K562 (cell line): ENCODE data around the gene HSDL2. TPM values are rescaled to one million over a fixed set of nuclear protein-coding genes. Genes with fewer than 3 reads are reported as not detected.

ENCODE experiments used
- ARID3A ChIP-seq: IDR thresholded peaks from 2 replicates; pipeline ENCODE4 v1.6.1; 2012; ENCODE audit warnings: low read depth, low read length, improper control_type of control experiment, borderline replicate concordance
- CBFB ChIP-seq: sonication (generic); formaldehyde crosslinking; IDR thresholded peaks from 2 replicates; pipeline ENCODE4 v1.4.0; 2020; ENCODE audit warnings: mild to moderate bottlenecking, missing genetic modification reagents
- NCOA1 ChIP-seq: fragments of 450-650 bp; IDR thresholded peaks from 2 replicates; pipeline ENCODE4 v1.6.1; 2016; ENCODE audit warnings: low read depth
- NFIC ChIP-seq: fragments of 450-650 bp; IDR thresholded peaks from 2 replicates; pipeline ENCODE4 v1.6.1; 2017; ENCODE audit warnings: mild to moderate bottlenecking, inconsistent platforms
- PHB ChIP-seq: fragments of 250-450 bp; sonication (Bioruptor Pico); IDR thresholded peaks from 2 replicates; pipeline ENCODE4 v1.5.0; 2021
- SMARCC2 ChIP-seq: fragments of 450-650 bp; IDR thresholded peaks from 2 replicates; pipeline ENCODE4 v1.6.1; 2017; ENCODE audit warnings: antibody characterized with exemption, moderate library complexity, mild to moderate bottlenecking, low read depth
- SMARCE1 ChIP-seq: fragments of 450-650 bp; IDR thresholded peaks from 2 replicates; pipeline ENCODE4 v1.7.1; 2016; ENCODE audit warnings: mild to moderate bottlenecking
- ZNF133 ChIP-seq: fragments of 250-450 bp; sonication (Bioruptor Pico); IDR thresholded peaks from 2 replicates; pipeline ENCODE4 v1.4.0; 2020; ENCODE audit warnings: mild to moderate bottlenecking
- ZNF165 ChIP-seq: fragments of 250-450 bp; sonication (Bioruptor Pico); IDR thresholded peaks from 2 replicates; pipeline ENCODE4 v1.4.0; 2020; ENCODE audit warnings: borderline replicate concordance
- ZNF41 ChIP-seq: fragments of 250-450 bp; sonication (Bioruptor Pico); conservative IDR thresholded peaks from 2 replicates; pipeline ENCODE4 v1.4.0; 2020; ENCODE audit warnings: mild to moderate bottlenecking
- ZNF436 ChIP-seq: fragments of 250-450, 450-650 bp; sonication (Bioruptor Pico); formaldehyde crosslinking; IDR thresholded peaks from 2 replicates; pipeline ENCODE4 v1.7.0; 2020; ENCODE audit warnings: mild to moderate bottlenecking
- ZNF717 ChIP-seq: fragments of 250-450 bp; sonication (Bioruptor Pico); IDR thresholded peaks from 2 replicates; pipeline ENCODE4 v1.5.0; 2021
- polyA plus RNA-seq, 8 experiments: library from polyadenylated mRNA; depleted of rRNA in 4 of 8; stranded (reverse) in 5 of 8; unstranded in 3 of 8; fragments of >200 nt; fragmentation: Nextera tagmentation in 2 of 8; fragmentation: Illumina TruSeq in 1 of 8; extraction: Ambion mirVana in 2 of 8; extraction: Trizol in 1 of 8; gene quantifications; 2 replicates each; pipeline versions ENCODE4 v1.2.1 to v1.2.3, GENCODE V29; 2011 to 2014; ENCODE audit warnings: inconsistent platforms in 1 of 8, missing spikeins in 1 of 8
- total RNA-seq, 7 experiments: library from RNA; depleted of rRNA in 6 of 7; stranded (reverse); fragments of >200 nt in 6 of 7; fragmentation: Illumina TruSeq in 2 of 7; extraction: Trizol in 2 of 7; gene quantifications; 2 replicates each; pipeline versions ENCODE4 v1.2.1 to v1.2.3, GENCODE V29; 2011 to 2021; ENCODE audit warnings: low replicate concordance in 1 of 7
- TF ChIP-seq, protein P1 (sequence below): sonication (generic); formaldehyde crosslinking; IDR thresholded peaks from 2 replicates; pipeline ENCODE4 v1.8.0; 2022; ENCODE audit warnings: mild to moderate bottlenecking, low read depth, missing genetic modification reagents
- TF ChIP-seq, protein P2 (sequence below): fragments of 450-650 bp; formaldehyde crosslinking; IDR thresholded peaks from 2 replicates; pipeline ENCODE4 v1.4.0; 2022; ENCODE audit warnings: missing genetic modification characterization
- TF ChIP-seq, protein P3 (sequence below): sonication (generic); formaldehyde crosslinking; IDR thresholded peaks from 2 replicates; pipeline ENCODE4 v1.4.0; 2020; ENCODE audit warnings: mild to moderate bottlenecking, missing genetic modification reagents
- TF ChIP-seq, protein P4 (sequence below): fragments of 250-450 bp; sonication (Bioruptor Pico); IDR thresholded peaks from 2 replicates; pipeline ENCODE4 v1.5.1; 2021; ENCODE audit warnings: mild to moderate bottlenecking
- TF ChIP-seq, protein P5 (sequence below), 2 experiments: IDR thresholded peaks; 2 replicates each; pipeline ENCODE4 v1.6.1; 2012; ENCODE audit warnings: improper control_type of control experiment in 2 of 2, low read depth in 2 of 2, low read length in 2 of 2, borderline replicate concordance in 1 of 2

Gene HSDL2
- total and polyA plus RNA-seq, 9 of the 15 experiments (the other 6 are each of a cell fraction or from before 2014, with no cell fraction given): 22.8 to 74.1 (median 35.6) TPM

- TF ChIP-seq ZNF717 (CRISPR knock-in tag) (no peak), ZNF165 (CRISPR knock-in tag) (0 out of 2 replicates have a peak, but pooled peaks have one; percentile 70), ZNF436 (CRISPR knock-in tag) (no peak), ZNF41 (CRISPR knock-in tag) (0 out of 2 replicates have a peak, but pooled peaks have one; percentile 36), NFIC (peak; percentile 44), SMARCE1 (peak; percentile 75; the same call in 1 of the 2 replicates), PHB (CRISPR knock-in tag) (peak; percentile 87), NCOA1 (peak; percentile 66; the same call in 1 of the 2 replicates), SMARCC2 (peak; percentile 67; the same call in 1 of the 2 replicates), ZNF133 (CRISPR knock-in tag) (peak; percentile 14; the same call in 1 of the 2 replicates), ARID3A (no peak), CBFB (CRISPR knock-in tag) (peak; percentile 95)
- TF ChIP-seq, protein P1, sequence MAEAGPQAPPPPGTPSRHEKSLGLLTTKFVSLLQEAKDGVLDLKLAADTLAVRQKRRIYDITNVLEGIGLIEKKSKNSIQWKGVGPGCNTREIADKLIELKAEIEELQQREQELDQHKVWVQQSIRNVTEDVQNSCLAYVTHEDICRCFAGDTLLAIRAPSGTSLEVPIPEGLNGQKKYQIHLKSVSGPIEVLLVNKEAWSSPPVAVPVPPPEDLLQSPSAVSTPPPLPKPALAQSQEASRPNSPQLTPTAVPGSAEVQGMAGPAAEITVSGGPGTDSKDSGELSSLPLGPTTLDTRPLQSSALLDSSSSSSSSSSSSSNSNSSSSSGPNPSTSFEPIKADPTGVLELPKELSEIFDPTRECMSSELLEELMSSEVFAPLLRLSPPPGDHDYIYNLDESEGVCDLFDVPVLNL (CRISPR knock-in tag): peak; percentile 92
- TF ChIP-seq, protein P2, sequence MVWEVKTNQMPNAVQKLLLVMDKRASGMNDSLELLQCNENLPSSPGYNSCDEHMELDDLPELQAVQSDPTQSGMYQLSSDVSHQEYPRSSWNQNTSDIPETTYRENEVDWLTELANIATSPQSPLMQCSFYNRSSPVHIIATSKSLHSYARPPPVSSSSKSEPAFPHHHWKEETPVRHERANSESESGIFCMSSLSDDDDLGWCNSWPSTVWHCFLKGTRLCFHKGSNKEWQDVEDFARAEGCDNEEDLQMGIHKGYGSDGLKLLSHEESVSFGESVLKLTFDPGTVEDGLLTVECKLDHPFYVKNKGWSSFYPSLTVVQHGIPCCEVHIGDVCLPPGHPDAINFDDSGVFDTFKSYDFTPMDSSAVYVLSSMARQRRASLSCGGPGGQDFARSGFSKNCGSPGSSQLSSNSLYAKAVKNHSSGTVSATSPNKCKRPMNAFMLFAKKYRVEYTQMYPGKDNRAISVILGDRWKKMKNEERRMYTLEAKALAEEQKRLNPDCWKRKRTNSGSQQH: 0 out of 2 replicates have a peak, but pooled peaks have one; percentile 25
- TF ChIP-seq, protein P3, sequence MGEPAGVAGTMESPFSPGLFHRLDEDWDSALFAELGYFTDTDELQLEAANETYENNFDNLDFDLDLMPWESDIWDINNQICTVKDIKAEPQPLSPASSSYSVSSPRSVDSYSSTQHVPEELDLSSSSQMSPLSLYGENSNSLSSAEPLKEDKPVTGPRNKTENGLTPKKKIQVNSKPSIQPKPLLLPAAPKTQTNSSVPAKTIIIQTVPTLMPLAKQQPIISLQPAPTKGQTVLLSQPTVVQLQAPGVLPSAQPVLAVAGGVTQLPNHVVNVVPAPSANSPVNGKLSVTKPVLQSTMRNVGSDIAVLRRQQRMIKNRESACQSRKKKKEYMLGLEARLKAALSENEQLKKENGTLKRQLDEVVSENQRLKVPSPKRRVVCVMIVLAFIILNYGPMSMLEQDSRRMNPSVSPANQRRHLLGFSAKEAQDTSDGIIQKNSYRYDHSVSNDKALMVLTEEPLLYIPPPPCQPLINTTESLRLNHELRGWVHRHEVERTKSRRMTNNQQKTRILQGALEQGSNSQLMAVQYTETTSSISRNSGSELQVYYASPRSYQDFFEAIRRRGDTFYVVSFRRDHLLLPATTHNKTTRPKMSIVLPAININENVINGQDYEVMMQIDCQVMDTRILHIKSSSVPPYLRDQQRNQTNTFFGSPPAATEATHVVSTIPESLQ (CRISPR knock-in tag): peak; percentile 99
- TF ChIP-seq, protein P4, sequence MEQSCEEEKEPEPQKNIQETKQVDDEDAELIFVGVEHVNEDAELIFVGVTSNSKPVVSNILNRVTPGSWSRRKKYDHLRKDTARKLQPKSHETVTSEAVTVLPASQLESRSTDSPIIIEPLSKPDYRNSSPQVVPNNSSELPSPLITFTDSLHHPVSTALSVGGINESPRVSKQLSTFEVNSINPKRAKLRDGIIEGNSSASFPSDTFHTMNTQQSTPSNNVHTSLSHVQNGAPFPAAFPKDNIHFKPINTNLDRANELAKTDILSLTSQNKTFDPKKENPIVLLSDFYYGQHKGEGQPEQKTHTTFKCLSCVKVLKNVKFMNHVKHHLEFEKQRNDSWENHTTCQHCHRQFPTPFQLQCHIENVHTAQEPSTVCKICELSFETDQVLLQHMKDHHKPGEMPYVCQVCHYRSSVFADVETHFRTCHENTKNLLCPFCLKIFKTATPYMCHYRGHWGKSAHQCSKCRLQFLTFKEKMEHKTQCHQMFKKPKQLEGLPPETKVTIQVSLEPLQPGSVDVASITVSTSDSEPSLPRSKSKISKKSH (CRISPR knock-in tag): no peak
- TF ChIP-seq, protein P5, sequence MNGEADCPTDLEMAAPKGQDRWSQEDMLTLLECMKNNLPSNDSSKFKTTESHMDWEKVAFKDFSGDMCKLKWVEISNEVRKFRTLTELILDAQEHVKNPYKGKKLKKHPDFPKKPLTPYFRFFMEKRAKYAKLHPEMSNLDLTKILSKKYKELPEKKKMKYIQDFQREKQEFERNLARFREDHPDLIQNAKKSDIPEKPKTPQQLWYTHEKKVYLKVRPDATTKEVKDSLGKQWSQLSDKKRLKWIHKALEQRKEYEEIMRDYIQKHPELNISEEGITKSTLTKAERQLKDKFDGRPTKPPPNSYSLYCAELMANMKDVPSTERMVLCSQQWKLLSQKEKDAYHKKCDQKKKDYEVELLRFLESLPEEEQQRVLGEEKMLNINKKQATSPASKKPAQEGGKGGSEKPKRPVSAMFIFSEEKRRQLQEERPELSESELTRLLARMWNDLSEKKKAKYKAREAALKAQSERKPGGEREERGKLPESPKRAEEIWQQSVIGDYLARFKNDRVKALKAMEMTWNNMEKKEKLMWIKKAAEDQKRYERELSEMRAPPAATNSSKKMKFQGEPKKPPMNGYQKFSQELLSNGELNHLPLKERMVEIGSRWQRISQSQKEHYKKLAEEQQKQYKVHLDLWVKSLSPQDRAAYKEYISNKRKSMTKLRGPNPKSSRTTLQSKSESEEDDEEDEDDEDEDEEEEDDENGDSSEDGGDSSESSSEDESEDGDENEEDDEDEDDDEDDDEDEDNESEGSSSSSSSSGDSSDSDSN (IDR thresholded peaks at IDR 0.05; ENCODE audit: borderline replicate concordance in 1 of 2, low read depth in 2 of 2, low read length in 2 of 2): peak; percentile 80 to 84; a peak in 2 of 4 replicates
Observed at GRCh38 chr9:112486221-112487007, 106.5 kb downstream of the HSDL2 start, which contains the start of gene KIAA1958 (continued).
